Esophagus muscularis mucosa (tissue), 4 donors: ENCODE results near the gene LDAH. TPM values are rescaled to one million over a fixed set of nuclear protein-coding genes. Genes with fewer than 3 reads are reported as not detected.

Experiments
- DNase-seq: peaks from one replicate; pipeline ENCODE4 v3.0.0-alpha.2; 2017; ENCODE audit errors: extremely low spot score
- H3K27ac ChIP-seq, 4 donors: fragments of 200-600 bp; sonication (generic); replicated peaks in 1 of 4; 1 replicate in 3 of 4; 2 replicates in 1 of 4; pipeline ENCODE4 v1.5.1; 2016 to 2019; ENCODE audit warnings: mild to moderate bottlenecking in 1 of 4
- H3K27me3 ChIP-seq, 4 donors: fragments of 200-600 bp; sonication (generic); one replicate each; pipeline versions ENCODE4 v1.5.1 to v1.6.0; 2016 to 2019
- H3K36me3 ChIP-seq, 4 donors: fragments of 200-600 bp; sonication (generic); one replicate each; pipeline ENCODE4 v1.5.1; 2016 to 2019
- H3K4me1 ChIP-seq, 4 donors: fragments of 200-600 bp; sonication (generic); one replicate each; pipeline ENCODE4 v1.5.1; 2016 to 2019
- H3K4me3 ChIP-seq, 4 donors: fragments of 200-600 bp; sonication (generic); 1 replicate in 2 of 4; 2 replicates in 2 of 4; pipeline ENCODE4 v1.5.1; 2016 to 2019; ENCODE audit warnings: mild to moderate bottlenecking in 4 of 4, moderate library complexity in 1 of 4
- H3K9me3 ChIP-seq, 4 donors: fragments of 200-600 bp; sonication (generic); 1 replicate in 3 of 4; 2 replicates in 1 of 4; pipeline ENCODE4 v1.5.1; 2016 to 2019
- CTCF ChIP-seq, 3 experiments: fragments of 200-600 bp in 2 of 3; fragments of 450-650 bp in 1 of 3; sonication (generic) in 2 of 3; IDR thresholded peaks; one replicate each; pipeline ENCODE4 v1.5.1; 2017 to 2019; ENCODE audit warnings: antibody characterized with exemption in 3 of 3, mild to moderate bottlenecking in 2 of 3, moderate library complexity in 1 of 3
- EP300 ChIP-seq: sonication (generic); formaldehyde crosslinking; IDR thresholded peaks from one replicate; pipeline ENCODE4 v1.6.1; 2017; ENCODE audit warnings: antibody characterized with exemption
- POLR2A ChIP-seq: fragments of 450-650 bp; IDR thresholded peaks from one replicate; pipeline ENCODE4 v1.6.1; 2017; ENCODE audit warnings: antibody characterized with exemption, moderate library complexity, mild to moderate bottlenecking, low read depth
- POLR2AphosphoS5 ChIP-seq, 2 donors: sonication (generic); formaldehyde crosslinking; IDR thresholded peaks; one replicate each; pipeline ENCODE4 v1.6.1; 2017; ENCODE audit warnings: antibody characterized with exemption in 2 of 2
- WGBS: methylation state at CpG from one replicate; pipeline ENCODE4 v1.1.5; 2018; 5-methylcytosine and 5-hydroxymethylcytosine counted together
- intact Hi-C: fragments of 100-400 bp; cut with DNase I; formaldehyde crosslinking; loops from one replicate; pipeline ENCODE4 v1.15.1; 2023
- total RNA-seq, 4 donors: library from RNA; depleted of rRNA; stranded (reverse); fragments of >200 nt; gene quantifications; one replicate each; pipeline versions ENCODE4 v1.1.0 to v1.2.1, GENCODE V29; 2016

LDAH gene
- total RNA-seq, 4 donors from 2014 or later = 7.9 to 13.7 (median 11.9) TPM

- DNase-seq = no peak
- Histone ChIP-seq H3K4me3 (no peak overlapping the region), H3K27me3 (peaks cover 0 to 43% (median 0%) of the 10 kb centered on the region in 4 donors), H3K9me3 (no peaks in the 10 kb centered on the region), H3K4me1 (no peaks in the 10 kb centered on the region), H3K27ac (no peak overlapping the region), H3K36me3 (no peaks in the 10 kb centered on the region)
- intact Hi-C loops = no loop called here
- 61% methylated on average over 1 of the region's 1 CpG for WGBS
- TF ChIP-seq CTCF (IDR thresholded peaks at IDR 0.05) (no peak), POLR2AphosphoS5 (IDR thresholded peaks at IDR 0.05) (no peak)
Observed at GRCh38 chr2:20836521-20836920, 13.6 kb upstream of the LDAH start.

GRCh38 chr2:20834331-20834730, 11.4 kb upstream of the LDAH start:
- Histone ChIP-seq H3K4me1 (no peaks in the 10 kb centered on the region), H3K27ac (no peak overlapping the region), H3K9me3 (no peaks in the 10 kb centered on the region), H3K4me3 (no peak overlapping the region), H3K36me3 (no peaks in the 10 kb centered on the region), H3K27me3 (peaks cover 0 to 49% (median 0%) of the 10 kb centered on the region in 4 donors)
- TF ChIP-seq CTCF (IDR thresholded peaks at IDR 0.05) (no peak), POLR2AphosphoS5 (IDR thresholded peaks at IDR 0.05) (no peak), EP300 (no peak), POLR2A (no peak)
- WGBS = 69% methylated on average over 2 of the region's 2 CpGs
- intact Hi-C loops = no loop called here
- DNase-seq = no peak

GRCh38 chr2:20832606-20833005, 9.7 kb upstream of the LDAH start:
- Histone ChIP-seq H3K4me3 (no peak overlapping the region), H3K36me3 (no peaks in the 10 kb centered on the region), H3K27me3 (peaks cover 0 to 35% (median 0%) of the 10 kb centered on the region in 4 donors), H3K4me1 (no peaks in the 10 kb centered on the region), H3K27ac (no peak overlapping the region), H3K9me3 (no peaks in the 10 kb centered on the region)
- intact Hi-C loops = no loop called here
- no peak for DNase-seq
- TF ChIP-seq POLR2AphosphoS5 (IDR thresholded peaks at IDR 0.05) (no peak), POLR2A (no peak), CTCF (IDR thresholded peaks at IDR 0.05) (no peak), EP300 (no peak)

GRCh38 chr2:20829861-20830260, 7.0 kb upstream of the LDAH start:
- H3K4me1 ChIP-seq = no peaks in the 10 kb centered on the region
- 31% methylated on average over 1 of the region's 1 CpG for WGBS
- intact Hi-C loops = loop anchor here (10.0 kb wide), 1 partner anchor 165 kb away; the partner anchor contains the start of gene GDF7

More at GRCh38 chr2:20829861-20830260, 7.0 kb upstream of the LDAH start:
- no peak overlapping the region for H3K4me3 ChIP-seq
- no peaks in the 10 kb centered on the region for H3K9me3 ChIP-seq
- no peaks in the 10 kb centered on the region for H3K36me3 ChIP-seq
- TF ChIP-seq CTCF (IDR thresholded peaks at IDR 0.05) = no peak
- no peak for TF ChIP-seq EP300
- TF ChIP-seq POLR2AphosphoS5 (IDR thresholded peaks at IDR 0.05) = no peak
- no peak for TF ChIP-seq POLR2A
- H3K27ac ChIP-seq = no peak overlapping the region
- no peak for DNase-seq
- H3K27me3 ChIP-seq = peaks cover 0 to 17% (median 0%) of the 10 kb centered on the region in 4 donors
